ENCODE measurements around the gene KIF26B. TPM values are rescaled to one million over a fixed set of nuclear protein-coding genes. Genes with fewer than 3 reads are reported as not detected.

KIF26B gene
- total RNA-seq, 2 donors from 2014 or later = 0.78 to 4.6 TPM

- Histone ChIP-seq H3K9me3 (no peaks in the 10 kb centered on the region), H3K36me3 (replicated peaks in 1 of 2; ENCODE audit: insufficient read depth in 1 of 2, low read depth in 2 of 2) (no peaks in the 10 kb centered on the region), H3K27ac (no peak overlapping the region), H3K27me3 (no peaks in the 10 kb centered on the region), H3K4me1 (no peaks in the 10 kb centered on the region), H3K4me3 (no peak overlapping the region)
- 52 to 65% methylated on average over 11 of the region's 11 CpGs for WGBS, 2 donors
- no peak for DNase-seq
- no peak for ATAC-seq
- intact Hi-C loops (cut with DNase I) = no loop called here
- TF ChIP-seq POLR2A (IDR thresholded peaks at IDR 0.05) = no peak
- TF ChIP-seq CTCF (IDR thresholded peaks at IDR 0.05) = no peak
Measured at GRCh38 chr1:245361065-245361464, 206.3 kb downstream of the KIF26B start.

- Histone ChIP-seq H3K36me3 (replicated peaks in 1 of 2; ENCODE audit: insufficient read depth in 1 of 2, low read depth in 2 of 2) (no peaks in the 10 kb centered on the region), H3K27me3 (no peaks in the 10 kb centered on the region), H3K9me3 (no peaks in the 10 kb centered on the region), H3K4me3 (no peak overlapping the region), H3K27ac (no peak overlapping the region), H3K4me1 (no peaks in the 10 kb centered on the region)
- ATAC-seq (no peak), DNase-seq (no peak)
- intact Hi-C loops (cut with DNase I) = no loop called here
- TF ChIP-seq CTCF (IDR thresholded peaks at IDR 0.05) (no peak), POLR2A (IDR thresholded peaks at IDR 0.05) (no peak)
- 73 to 87% methylated on average over 15 of the region's 15 CpGs for WGBS, 2 donors
Measured at GRCh38 chr1:245361951-245362350, 207.2 kb downstream of the KIF26B start.

- Histone ChIP-seq H3K27me3 (no peaks in the 10 kb centered on the region), H3K36me3 (replicated peaks in 1 of 2; ENCODE audit: insufficient read depth in 1 of 2, low read depth in 2 of 2) (no peaks in the 10 kb centered on the region), H3K27ac (no peak overlapping the region), H3K4me3 (no peak overlapping the region), H3K9me3 (no peaks in the 10 kb centered on the region), H3K4me1 (no peaks in the 10 kb centered on the region)
- TF ChIP-seq POLR2A (IDR thresholded peaks at IDR 0.05) = no peak
- no peak for TF ChIP-seq CTCF (IDR thresholded peaks at IDR 0.05)
- DNase-seq (no peak), ATAC-seq (no peak)
- intact Hi-C loops (cut with DNase I) = no loop called here
- 76 to 81% methylated on average over 12 to 15 of the region's 15 CpGs for WGBS, 2 donors
Measured at GRCh38 chr1:245363461-245364200, 208.8 kb downstream of the KIF26B start.

GRCh38 chr1:245365095-245366020 lies 210.6 kb downstream of the KIF26B start:
- Histone ChIP-seq H3K4me1 (no peaks in the 10 kb centered on the region), H3K9me3 (no peaks in the 10 kb centered on the region), H3K4me3 (no peak overlapping the region), H3K27ac (no peak overlapping the region), H3K36me3 (replicated peaks in 1 of 2; ENCODE audit: insufficient read depth in 1 of 2, low read depth in 2 of 2) (no peaks in the 10 kb centered on the region), H3K27me3 (no peaks in the 10 kb centered on the region)
- intact Hi-C loops (cut with DNase I) = no loop called here
- no peak for TF ChIP-seq CTCF (IDR thresholded peaks at IDR 0.05)
- TF ChIP-seq POLR2A (IDR thresholded peaks at IDR 0.05) = no peak
- DNase-seq (no peak), ATAC-seq (no peak)
- WGBS, 2 donors = 57 to 63% methylated on average over 19 to 21 of the region's 21 CpGs

Data from body of pancreas (tissue), 4 donors.